Activated CD8-positive, alpha-beta T cell treated with anti-CD3 and anti-CD28 coated beads for 36 hours (primary cell): Measurements from ENCODE around the gene ADARB2. TPM values are rescaled to one million over a fixed set of nuclear protein-coding genes. Genes with fewer than 3 reads are reported as not detected.
A peak's percentile ranks its signal among the peaks of the same experiment; 100 is the strongest.

Source experiments
- ATAC-seq: fragments of 200-7000 bp; cut with Tn5 transposase; one replicate; pipeline ENCODE4 v1.10.0; 2021; ENCODE audit warnings: mild to moderate bottlenecking, moderate library complexity
- CTCF ChIA-PET: fragments of 350-600 bp; sonication (Branson Sonifier 250); formaldehyde crosslinking; loops from one replicate; lab custom pipeline; 2021; ENCODE audit warnings: antibody characterized with exemption; lab: Charles Lee
- POLR2A ChIA-PET: fragments of 350-600 bp; sonication (Branson Sonifier 250); formaldehyde crosslinking; loops from one replicate; lab custom pipeline; 2021; ENCODE audit warnings: antibody characterized with exemption; lab: Charles Lee
- DNase-seq: peaks from one replicate; pipeline ENCODE4 v3.0.0-alpha.2; 2020
- H3K27ac Mint-ChIP-seq: one replicate; pipeline ENCODE4 v1.8.0; 2021; ENCODE audit warnings: mild to moderate bottlenecking, mixed read lengths
- H3K27me3 Mint-ChIP-seq: one replicate; pipeline ENCODE4 v1.8.0; 2021; ENCODE audit warnings: mixed read lengths
- H3K36me3 Mint-ChIP-seq: one replicate; pipeline ENCODE4 v1.8.0; 2021; ENCODE audit warnings: low read depth, mixed read lengths
- H3K4me1 Mint-ChIP-seq: one replicate; pipeline ENCODE4 v1.8.0; 2021; ENCODE audit warnings: low read depth, mixed read lengths
- H3K4me3 Mint-ChIP-seq: one replicate; pipeline ENCODE4 v1.8.0; 2021; ENCODE audit warnings: mild to moderate bottlenecking, moderate library complexity, mixed read lengths
- H3K9me3 Mint-ChIP-seq: one replicate; pipeline ENCODE4 v1.8.0; 2021; ENCODE audit warnings: mixed read lengths
- CTCF ChIP-seq: fragments of 200-600 bp; IDR thresholded peaks from one replicate; pipeline ENCODE4 v1.8.0; 2022; ENCODE audit warnings: antibody characterized with exemption, mild to moderate bottlenecking
- intact Hi-C: fragments of 100-400 bp; cut with micrococcal nuclease; formaldehyde crosslinking; loops from one replicate; pipeline ENCODE4 v1.10.0; 2022
- total RNA-seq, 2 experiments: library from RNA; stranded (reverse); gene quantifications; one replicate each; pipeline ENCODE4 v1.2.3, GENCODE V29; 2021

ADARB2 gene
- total RNA-seq, 2 experiments from 2014 or later = 1.3 to 1.6 TPM

DNA sequence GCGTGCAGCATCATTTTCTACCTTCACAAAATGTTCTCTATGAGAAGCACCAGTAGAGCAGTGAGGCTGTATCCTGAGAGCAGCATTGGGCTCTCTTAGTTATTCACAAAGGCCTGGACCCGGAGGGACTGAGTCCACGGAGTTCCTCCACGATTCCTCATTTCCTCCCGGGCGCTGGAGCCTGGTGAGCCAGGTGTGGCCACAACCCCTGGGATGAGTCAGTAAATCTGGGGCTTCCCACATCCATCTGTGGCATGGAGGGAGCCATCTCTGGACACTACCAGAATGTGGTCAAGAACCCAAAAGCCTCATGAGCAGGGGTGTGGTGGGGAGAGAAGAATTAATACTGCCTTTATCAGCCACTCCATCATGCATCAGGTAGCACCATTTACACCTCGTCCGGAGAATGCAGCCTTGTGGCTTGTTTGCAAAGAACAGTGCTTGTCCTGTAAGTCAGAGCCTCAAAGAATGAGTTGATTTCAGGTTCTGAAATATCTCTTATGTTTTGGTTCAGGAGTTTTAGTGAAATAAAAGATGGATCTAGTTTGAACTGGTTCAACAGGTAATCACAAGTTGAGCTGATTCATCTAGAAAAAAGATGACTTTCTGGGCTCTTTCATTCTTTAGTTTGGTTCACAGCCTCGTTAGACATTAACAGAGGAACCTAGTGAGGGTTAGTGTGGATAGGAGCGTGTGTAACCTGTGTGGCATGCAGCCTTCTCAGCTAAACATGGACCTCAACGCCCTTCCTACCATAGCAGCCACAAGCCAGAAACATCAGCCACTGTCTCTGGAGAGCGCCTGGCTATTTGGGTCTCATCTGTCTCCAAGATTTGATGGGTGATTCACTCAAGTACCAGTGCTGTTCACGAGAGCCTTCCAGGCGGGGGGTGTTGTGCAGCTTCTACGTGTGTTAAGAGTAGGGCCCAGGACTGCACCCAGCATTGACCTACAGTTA lies 586.0 kb downstream of the ADARB2 start:
- no peak for TF ChIP-seq CTCF
- intact Hi-C loops = no loop called here
- Mint-ChIP-seq H3K4me1 (peaks cover 15% of the 10 kb centered on the region), H3K27me3 (peaks cover 1% of the 10 kb centered on the region), H3K27ac (no peak overlapping the region), H3K36me3 (no peaks in the 10 kb centered on the region), H3K9me3 (peaks cover 7% of the 10 kb centered on the region), H3K4me3 (no peak overlapping the region)
- ChIA-PET POLR2A (no interaction called here), CTCF (no interaction called here)
- ATAC-seq = no peak
- DNase-seq = no peak

GRCh38 chr10:1150638-1150955 lies 586.7 kb downstream of the ADARB2 start:
- DNase-seq (no peak), ATAC-seq (no peak)
- H3K36me3 Mint-ChIP-seq = no peaks in the 10 kb centered on the region
- ChIA-PET POLR2A (no interaction called here), CTCF (no interaction called here)
- no peak overlapping the region for H3K4me3 Mint-ChIP-seq
- H3K27me3 Mint-ChIP-seq = peaks cover 1% of the 10 kb centered on the region
- H3K4me1 Mint-ChIP-seq = peaks cover 15% of the 10 kb centered on the region
- intact Hi-C loops = no loop called here
- H3K27ac Mint-ChIP-seq = no peak overlapping the region
- no peak for TF ChIP-seq CTCF
- peaks cover 11% of the 10 kb centered on the region for H3K9me3 Mint-ChIP-seq

DNA sequence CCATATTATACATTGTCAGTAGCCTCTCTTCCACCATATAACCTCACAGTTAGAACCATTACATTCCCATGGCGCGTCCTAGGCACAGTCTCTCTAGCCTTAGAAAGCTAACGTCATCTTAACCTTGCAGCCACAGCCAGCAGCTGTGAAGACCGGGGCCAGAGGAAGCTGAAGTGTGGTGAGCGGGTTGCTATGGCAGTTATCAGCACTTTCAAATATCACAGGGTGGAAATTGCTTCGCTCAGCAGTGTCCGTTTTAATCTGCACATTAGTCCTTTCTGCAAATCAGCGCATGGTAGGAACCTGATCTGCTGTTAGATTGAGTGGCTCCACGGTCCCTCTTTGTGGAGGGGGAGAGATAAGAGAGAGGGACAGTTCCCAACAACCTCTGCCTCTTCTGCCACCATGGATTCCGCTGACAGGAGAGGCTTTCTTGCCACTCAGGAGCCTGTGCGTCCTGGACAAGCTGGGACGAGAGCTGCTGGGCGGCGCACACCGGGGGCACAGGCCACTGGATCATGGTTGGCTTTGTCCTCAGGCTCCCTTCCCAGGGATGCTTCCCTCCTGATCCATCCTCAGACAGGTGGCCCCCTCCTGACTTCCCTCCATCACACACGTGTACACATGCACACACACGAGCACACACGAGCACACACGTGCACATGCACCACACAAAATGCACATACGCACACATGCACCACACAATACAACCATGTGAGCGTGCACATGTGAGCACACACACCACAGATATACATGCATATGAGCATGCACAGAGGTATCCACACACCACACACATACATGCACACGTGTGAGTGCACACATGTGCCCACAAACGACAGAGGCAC lies 587.3 kb downstream of the ADARB2 start:
- peak; percentile 67 for DNase-seq
- no peak overlapping the region for H3K27ac Mint-ChIP-seq
- ATAC-seq = peak; percentile 87
- peaks cover 15% of the 10 kb centered on the region for H3K4me1 Mint-ChIP-seq
- H3K4me3 Mint-ChIP-seq = no peak overlapping the region
- peaks cover 1% of the 10 kb centered on the region for H3K27me3 Mint-ChIP-seq
- POLR2A ChIA-PET = no interaction called here
- peaks cover 11% of the 10 kb centered on the region for H3K9me3 Mint-ChIP-seq
- H3K36me3 Mint-ChIP-seq = no peaks in the 10 kb centered on the region
- CTCF ChIA-PET = no interaction called here
- intact Hi-C loops = no loop called here
- TF ChIP-seq CTCF = no peak

GRCh38 chr10:1148855-1149605 lies 588.3 kb downstream of the ADARB2 start:
- Mint-ChIP-seq H3K27ac (no peak overlapping the region), H3K36me3 (no peaks in the 10 kb centered on the region), H3K27me3 (peaks cover 3% of the 10 kb centered on the region), H3K4me3 (no peak overlapping the region), H3K4me1 (peaks cover 15% of the 10 kb centered on the region), H3K9me3 (peaks cover 15% of the 10 kb centered on the region)
- DNase-seq (no peak), ATAC-seq (no peak)
- ChIA-PET CTCF (no interaction called here), POLR2A (no interaction called here)
- intact Hi-C loops = no loop called here
- no peak for TF ChIP-seq CTCF
